Measurements from ENCODE around the gene LRRN2. TPM values are rescaled to one million over a fixed set of nuclear protein-coding genes. Genes with fewer than 3 reads are reported as not detected.

The LRRN2 gene
- total and polyA plus RNA-seq, 2 experiments from 2014 or later: 0.74 to 2.6 TPM

- TF ChIP-seq ZNF114 (CRISPR knock-in tag; IDR thresholded peaks at IDR 0.05): no peak
- no peak for TF ChIP-seq JUNB (IDR thresholded peaks at IDR 0.05; ENCODE audit: unreplicated experiment)
- no peak for TF ChIP-seq POLR2AphosphoS5 (IDR thresholded peaks at IDR 0.05; ENCODE audit: low read depth)
Observed at GRCh38 chr1:204569478-204569877, 116.1 kb downstream of the LRRN2 start (continued).

GRCh38 chr1:204568576-204569315 is 116.8 kb downstream of the LRRN2 start:
- H3K27me3 ChIP-seq (ENCODE audit: insufficient read depth): no peaks in the 10 kb centered on the region
- H2AFZ ChIP-seq: no peak overlapping the region
- peaks cover 54% of the 10 kb centered on the region for H3K4me1 ChIP-seq (ENCODE audit: insufficient read depth)
- Mint-ChIP-seq H3K36me3 (ENCODE audit: low read depth) (no peaks in the 10 kb centered on the region), H3K27ac (no peak overlapping the region), H3K9me3 (no peaks in the 10 kb centered on the region), H3K4me3 (no peak overlapping the region), H3K27me3 (ENCODE audit: insufficient read depth, low read depth, poor library complexity) (peaks cover 6% of the 10 kb centered on the region), H3K4me1 (peaks cover 68% of the 10 kb centered on the region)
- H3F3A ChIP-seq (replicated peaks; ENCODE audit: low read depth): 0 out of 2 replicates have a peak, but pooled peaks cover 5% of the 10 kb centered on the region
- H3K79me2 ChIP-seq (replicated peaks; ENCODE audit: insufficient read depth): no peaks in the 10 kb centered on the region
- H3K27ac ChIP-seq (ENCODE audit: low read depth): no peak overlapping the region
- no peaks in the 10 kb centered on the region for H3K36me3 ChIP-seq (ENCODE audit: insufficient read depth)
- no peaks in the 10 kb centered on the region for H4K20me1 ChIP-seq (replicated peaks; ENCODE audit: insufficient read depth)
- DNase-seq (ENCODE audit: low spot score): no peak
- H3K4me3 ChIP-seq: no peak overlapping the region
- no peaks in the 10 kb centered on the region for H3K9me2 ChIP-seq (ENCODE audit: insufficient read depth)
- no peak for ATAC-seq
- H3K4me2 ChIP-seq: no peak overlapping the region
- TF ChIP-seq CREB1 (CRISPR knock-in tag; IDR thresholded peaks at IDR 0.05; ENCODE audit: low read depth) (no peak), EZH2 (IDR thresholded peaks at IDR 0.05; ENCODE audit: low read depth, unreplicated experiment) (no peak), ZNF114 (CRISPR knock-in tag; IDR thresholded peaks at IDR 0.05) (no peak), ETS1 (IDR thresholded peaks at IDR 0.05) (no peak), EZH2phosphoT487 (IDR thresholded peaks at IDR 0.05; ENCODE audit: unreplicated experiment) (no peak), POLR2AphosphoS5 (IDR thresholded peaks at IDR 0.05; ENCODE audit: low read depth) (no peak), ZNF462 (CRISPR knock-in tag; IDR thresholded peaks at IDR 0.05) (no peak), JUNB (IDR thresholded peaks at IDR 0.05; ENCODE audit: unreplicated experiment) (no peak), STAT1 (IDR thresholded peaks at IDR 0.05; ENCODE audit: unreplicated experiment) (no peak), ZNF331 (CRISPR knock-in tag; IDR thresholded peaks at IDR 0.05; ENCODE audit: low read depth) (no peak), CTCF (conservative IDR thresholded peaks at IDR 0.05; ENCODE audit: low read depth in 2 of 2) (no peak), NANOG (IDR thresholded peaks at IDR 0.05; ENCODE audit: borderline replicate concordance) (no peak)

All from GM23338 (cell line).